ENCODE measurements around the gene RAPGEF4.

The RAPGEF4 gene

GRCh38 chr2:172919732-172920131, 184.1 kb downstream of the RAPGEF4 start:
- H3K79me2 ChIP-seq (ENCODE audit: insufficient read depth, low read length) = no peaks in the 10 kb centered on the region
- H3K4me2 ChIP-seq (ENCODE audit: low read depth, low read length, poor library complexity, severe bottlenecking) = no peak overlapping the region

GRCh38 chr2:172921532-172922236, 186.0 kb downstream of the RAPGEF4 start:
- no peaks in the 10 kb centered on the region for H4K20me1 ChIP-seq (ENCODE audit: insufficient read depth, low read length, poor library complexity, severe bottlenecking)
- no peak overlapping the region for H3K4me2 ChIP-seq (ENCODE audit: low read depth, low read length, poor library complexity, severe bottlenecking)
- TF ChIP-seq EZH2phosphoT487 (IDR thresholded peaks at IDR 0.05; ENCODE audit: borderline replicate concordance) (no peak), CTCF (conservative IDR thresholded peaks at IDR 0.05; ENCODE audit: low read length) (no peak)
- no peaks in the 10 kb centered on the region for H3F3A ChIP-seq (ENCODE audit: low read depth)
- no peak overlapping the region for H2AFZ ChIP-seq (ENCODE audit: low read length)
- no peak overlapping the region for H3K9ac ChIP-seq (ENCODE audit: low read depth, low read length, poor library complexity, severe bottlenecking)
- H3K9me2 ChIP-seq (replicated peaks; ENCODE audit: low read depth, low read length) = no peaks in the 10 kb centered on the region
- no peak overlapping the region for H3K4me3 ChIP-seq (ENCODE audit: low read length, poor library complexity, severe bottlenecking)
- no peaks in the 10 kb centered on the region for H3K4me1 ChIP-seq (ENCODE audit: insufficient read depth, low read length, poor library complexity, severe bottlenecking)
- no peaks in the 10 kb centered on the region for H3K27me3 ChIP-seq (ENCODE audit: insufficient read depth, low read length, poor library complexity, severe bottlenecking)
- H3K9me3 ChIP-seq (ENCODE audit: insufficient read depth, low read depth, low read length) = no peaks in the 10 kb centered on the region
- H3K79me2 ChIP-seq (ENCODE audit: insufficient read depth, low read length) = no peaks in the 10 kb centered on the region
- no peaks in the 10 kb centered on the region for H3K36me3 ChIP-seq (ENCODE audit: insufficient read depth, low read length)

More at GRCh38 chr2:172919732-172920131, 184.1 kb downstream of the RAPGEF4 start:
- Histone ChIP-seq H3F3A (ENCODE audit: low read depth) (no peaks in the 10 kb centered on the region), H3K9me2 (replicated peaks; ENCODE audit: low read depth, low read length) (no peaks in the 10 kb centered on the region), H4K20me1 (ENCODE audit: insufficient read depth, low read length, poor library complexity, severe bottlenecking) (no peaks in the 10 kb centered on the region), H3K4me3 (ENCODE audit: low read length, poor library complexity, severe bottlenecking) (no peak overlapping the region), H3K9ac (ENCODE audit: low read depth, low read length, poor library complexity, severe bottlenecking) (no peak overlapping the region), H2AFZ (ENCODE audit: low read length) (no peak overlapping the region), H3K36me3 (ENCODE audit: insufficient read depth, low read length) (no peaks in the 10 kb centered on the region), H3K9me3 (ENCODE audit: insufficient read depth, low read depth, low read length) (no peaks in the 10 kb centered on the region), H3K4me1 (ENCODE audit: insufficient read depth, low read length, poor library complexity, severe bottlenecking) (no peaks in the 10 kb centered on the region), H3K27me3 (ENCODE audit: insufficient read depth, low read length, poor library complexity, severe bottlenecking) (no peaks in the 10 kb centered on the region)
- TF ChIP-seq EZH2phosphoT487 (IDR thresholded peaks at IDR 0.05; ENCODE audit: borderline replicate concordance) (no peak), CTCF (conservative IDR thresholded peaks at IDR 0.05; ENCODE audit: low read length) (no peak)

- TF ChIP-seq EZH2phosphoT487 (IDR thresholded peaks at IDR 0.05; ENCODE audit: borderline replicate concordance) = no peak
- H3K4me1 ChIP-seq (ENCODE audit: insufficient read depth, low read length, poor library complexity, severe bottlenecking) = no peaks in the 10 kb centered on the region
- H3K9ac ChIP-seq (ENCODE audit: low read depth, low read length, poor library complexity, severe bottlenecking) = no peak overlapping the region
Observed at GRCh38 chr2:172922306-172922705, 186.7 kb downstream of the RAPGEF4 start.

GRCh38 chr2:172922815-172923214, 187.2 kb downstream of the RAPGEF4 start:
- Histone ChIP-seq H3K9me2 (replicated peaks; ENCODE audit: low read depth, low read length) (no peaks in the 10 kb centered on the region), H3K4me3 (ENCODE audit: low read length, poor library complexity, severe bottlenecking) (no peak overlapping the region), H3K27me3 (ENCODE audit: insufficient read depth, low read length, poor library complexity, severe bottlenecking) (no peaks in the 10 kb centered on the region), H3K4me2 (ENCODE audit: low read depth, low read length, poor library complexity, severe bottlenecking) (no peak overlapping the region), H3K36me3 (ENCODE audit: insufficient read depth, low read length) (no peaks in the 10 kb centered on the region), H3K9me3 (ENCODE audit: insufficient read depth, low read depth, low read length) (no peaks in the 10 kb centered on the region), H4K20me1 (ENCODE audit: insufficient read depth, low read length, poor library complexity, severe bottlenecking) (no peaks in the 10 kb centered on the region), H3K9ac (ENCODE audit: low read depth, low read length, poor library complexity, severe bottlenecking) (no peak overlapping the region), H2AFZ (ENCODE audit: low read length) (no peak overlapping the region), H3K4me1 (ENCODE audit: insufficient read depth, low read length, poor library complexity, severe bottlenecking) (no peaks in the 10 kb centered on the region), H3F3A (ENCODE audit: low read depth) (no peaks in the 10 kb centered on the region), H3K79me2 (ENCODE audit: insufficient read depth, low read length) (no peaks in the 10 kb centered on the region)
- TF ChIP-seq EZH2phosphoT487 (IDR thresholded peaks at IDR 0.05; ENCODE audit: borderline replicate concordance) = no peak
- no peak for TF ChIP-seq CTCF (conservative IDR thresholded peaks at IDR 0.05; ENCODE audit: low read length)

More at GRCh38 chr2:172922306-172922705, 186.7 kb downstream of the RAPGEF4 start:
- H3K4me3 ChIP-seq (ENCODE audit: low read length, poor library complexity, severe bottlenecking) = no peak overlapping the region
- no peaks in the 10 kb centered on the region for H3K27me3 ChIP-seq (ENCODE audit: insufficient read depth, low read length, poor library complexity, severe bottlenecking)
- no peaks in the 10 kb centered on the region for H3K36me3 ChIP-seq (ENCODE audit: insufficient read depth, low read length)
- H3K9me3 ChIP-seq (ENCODE audit: insufficient read depth, low read depth, low read length) = no peaks in the 10 kb centered on the region
- no peaks in the 10 kb centered on the region for H4K20me1 ChIP-seq (ENCODE audit: insufficient read depth, low read length, poor library complexity, severe bottlenecking)
- no peaks in the 10 kb centered on the region for H3K79me2 ChIP-seq (ENCODE audit: insufficient read depth, low read length)
- no peak overlapping the region for H2AFZ ChIP-seq (ENCODE audit: low read length)
- H3K4me2 ChIP-seq (ENCODE audit: low read depth, low read length, poor library complexity, severe bottlenecking) = no peak overlapping the region
- H3K9me2 ChIP-seq (replicated peaks; ENCODE audit: low read depth, low read length) = no peaks in the 10 kb centered on the region
- no peaks in the 10 kb centered on the region for H3F3A ChIP-seq (ENCODE audit: low read depth)
